Mucosa of stomach (tissue), 1 donor: Measurements from ENCODE around the gene DEDD.

Experiments
- H3K27me3 ChIP-seq: one replicate; pipeline ENCODE4 v1.7.0; 2013; ENCODE audit warnings: mild to moderate bottlenecking, low read length; ENCODE audit not compliant: control insufficient read depth, insufficient read depth
- H3K36me3 ChIP-seq: one replicate; pipeline ENCODE4 v1.7.0; 2013; ENCODE audit warnings: low read length; ENCODE audit not compliant: control insufficient read depth, insufficient read depth
- H3K4me1 ChIP-seq: one replicate; pipeline ENCODE4 v1.7.0; 2013; ENCODE audit warnings: mild to moderate bottlenecking, low read length; ENCODE audit not compliant: control insufficient read depth, insufficient read depth
- H3K4me3 ChIP-seq: one replicate; pipeline ENCODE4 v1.7.0; 2013; ENCODE audit warnings: low read length
- H3K9ac ChIP-seq: one replicate; pipeline ENCODE4 v1.7.0; 2013; ENCODE audit warnings: mild to moderate bottlenecking, low read length, moderate library complexity
- H3K9me3 ChIP-seq: one replicate; pipeline ENCODE4 v1.7.0; 2013; ENCODE audit warnings: mild to moderate bottlenecking, low read length, moderate library complexity; ENCODE audit not compliant: control insufficient read depth
- donor health status: Pancreatic carcinoma.

Gene DEDD

GRCh38 chr1:161096530-161096929 lies 35.9 kb downstream of the DEDD start:
- H3K36me3 ChIP-seq = no peaks in the 10 kb centered on the region
- peaks cover 9% of the 10 kb centered on the region for H3K4me1 ChIP-seq
- H3K4me3 ChIP-seq = no peak overlapping the region
- H3K27me3 ChIP-seq = no peaks in the 10 kb centered on the region
- H3K9me3 ChIP-seq = no peaks in the 10 kb centered on the region
- no peak overlapping the region for H3K9ac ChIP-seq

GRCh38 chr1:161096015-161096414 lies 36.5 kb downstream of the DEDD start:
- Histone ChIP-seq H3K36me3 (no peaks in the 10 kb centered on the region), H3K4me3 (no peak overlapping the region), H3K9ac (no peak overlapping the region), H3K27me3 (no peaks in the 10 kb centered on the region), H3K4me1 (peaks cover 9% of the 10 kb centered on the region), H3K9me3 (no peaks in the 10 kb centered on the region)

GRCh38 chr1:161095230-161095629 lies 37.2 kb downstream of the DEDD start:
- Histone ChIP-seq H3K9ac (no peak overlapping the region), H3K27me3 (no peaks in the 10 kb centered on the region), H3K4me3 (no peak overlapping the region), H3K9me3 (no peaks in the 10 kb centered on the region), H3K4me1 (peaks cover 10% of the 10 kb centered on the region), H3K36me3 (no peaks in the 10 kb centered on the region)

GRCh38 chr1:161094481-161094880 lies 38.0 kb downstream of the DEDD start:
- H3K36me3 ChIP-seq = no peaks in the 10 kb centered on the region
- H3K4me1 ChIP-seq = peaks cover 18% of the 10 kb centered on the region
- H3K9me3 ChIP-seq = no peaks in the 10 kb centered on the region
- H3K4me3 ChIP-seq = no peak overlapping the region
- no peak overlapping the region for H3K9ac ChIP-seq
- H3K27me3 ChIP-seq = no peaks in the 10 kb centered on the region

- H3K4me3 ChIP-seq = no peak overlapping the region
- no peaks in the 10 kb centered on the region for H3K9me3 ChIP-seq
- no peak overlapping the region for H3K9ac ChIP-seq
- peaks cover 28% of the 10 kb centered on the region for H3K4me1 ChIP-seq
- no peaks in the 10 kb centered on the region for H3K36me3 ChIP-seq
- no peaks in the 10 kb centered on the region for H3K27me3 ChIP-seq
These were observed 39.8 kb downstream of the DEDD start for GRCh38 chr1:161092621-161093028.

- H3K36me3 ChIP-seq = no peaks in the 10 kb centered on the region
- H3K9ac ChIP-seq = no peak overlapping the region
- H3K4me3 ChIP-seq = no peak overlapping the region
- peaks cover 28% of the 10 kb centered on the region for H3K4me1 ChIP-seq
- H3K27me3 ChIP-seq = no peaks in the 10 kb centered on the region
- no peaks in the 10 kb centered on the region for H3K9me3 ChIP-seq
These were observed 40.5 kb downstream of the DEDD start for GRCh38 chr1:161091796-161092507.

GRCh38 chr1:161091093-161091492 lies 41.4 kb downstream of the DEDD start:
- H3K27me3 ChIP-seq = no peaks in the 10 kb centered on the region
- H3K4me1 ChIP-seq = peaks cover 34% of the 10 kb centered on the region
- H3K9me3 ChIP-seq = no peaks in the 10 kb centered on the region
- H3K9ac ChIP-seq = no peak overlapping the region
- H3K36me3 ChIP-seq = no peaks in the 10 kb centered on the region
- H3K4me3 ChIP-seq = no peak overlapping the region

- no peak overlapping the region for H3K9ac ChIP-seq
- H3K36me3 ChIP-seq = no peaks in the 10 kb centered on the region
- H3K27me3 ChIP-seq = no peaks in the 10 kb centered on the region
- H3K4me3 ChIP-seq = no peak overlapping the region
- H3K4me1 ChIP-seq = peaks cover 39% of the 10 kb centered on the region
- H3K9me3 ChIP-seq = no peaks in the 10 kb centered on the region
These were observed 41.9 kb downstream of the DEDD start for GRCh38 chr1:161090617-161091016.

GRCh38 chr1:161089938-161090337 lies 42.5 kb downstream of the DEDD start:
- no peaks in the 10 kb centered on the region for H3K9me3 ChIP-seq
- H3K9ac ChIP-seq = peak overlapping the region; percentile 91
- no peaks in the 10 kb centered on the region for H3K36me3 ChIP-seq
- H3K27me3 ChIP-seq = no peaks in the 10 kb centered on the region
- peaks cover 46% of the 10 kb centered on the region for H3K4me1 ChIP-seq
- no peak overlapping the region for H3K4me3 ChIP-seq

GRCh38 chr1:161089251-161089924 lies 43.1 kb downstream of the DEDD start, which contains the start of gene NECTIN4:
NECTIN4 (minus strand) TSS chr1:161089558; CDS start chr1:161089296, 262 bp downstream.
- H3K36me3 ChIP-seq = no peaks in the 10 kb centered on the region
- peaks cover 51% of the 10 kb centered on the region for H3K4me1 ChIP-seq
- peak within 1 kb of the TSS; percentile 91 for H3K9ac ChIP-seq
- H3K27me3 ChIP-seq = no peaks in the 10 kb centered on the region
- H3K9me3 ChIP-seq = no peaks in the 10 kb centered on the region
- H3K4me3 ChIP-seq = peak within 1 kb of the TSS; percentile 5

GRCh38 chr1:161088587-161089110 lies 43.8 kb downstream of the DEDD start:
- peaks cover 58% of the 10 kb centered on the region for H3K4me1 ChIP-seq
- H3K4me3 ChIP-seq = peak overlapping the region; percentile 5
- no peaks in the 10 kb centered on the region for H3K9me3 ChIP-seq
- H3K27me3 ChIP-seq = no peaks in the 10 kb centered on the region
- H3K9ac ChIP-seq = peak overlapping the region; percentile 91
- no peaks in the 10 kb centered on the region for H3K36me3 ChIP-seq

- H3K36me3 ChIP-seq = no peaks in the 10 kb centered on the region
- no peaks in the 10 kb centered on the region for H3K27me3 ChIP-seq
- H3K9ac ChIP-seq = peak overlapping the region; percentile 91
- peaks cover 80% of the 10 kb centered on the region for H3K4me1 ChIP-seq
- H3K9me3 ChIP-seq = no peaks in the 10 kb centered on the region
- H3K4me3 ChIP-seq = peak overlapping the region; percentile 5
These were observed 46.0 kb downstream of the DEDD start for GRCh38 chr1:161086457-161086856.
